ENCODE data around the gene CSNK2B. TPM values are rescaled to one million over a fixed set of nuclear protein-coding genes. Genes with fewer than 3 reads are reported as not detected.

The CSNK2B gene
- total and polyA plus RNA-seq, 9 of the 15 experiments (the other 6 are each of a cell fraction or from before 2014, with no cell fraction given): 120 to 1,126 (median 529) TPM

DNA sequence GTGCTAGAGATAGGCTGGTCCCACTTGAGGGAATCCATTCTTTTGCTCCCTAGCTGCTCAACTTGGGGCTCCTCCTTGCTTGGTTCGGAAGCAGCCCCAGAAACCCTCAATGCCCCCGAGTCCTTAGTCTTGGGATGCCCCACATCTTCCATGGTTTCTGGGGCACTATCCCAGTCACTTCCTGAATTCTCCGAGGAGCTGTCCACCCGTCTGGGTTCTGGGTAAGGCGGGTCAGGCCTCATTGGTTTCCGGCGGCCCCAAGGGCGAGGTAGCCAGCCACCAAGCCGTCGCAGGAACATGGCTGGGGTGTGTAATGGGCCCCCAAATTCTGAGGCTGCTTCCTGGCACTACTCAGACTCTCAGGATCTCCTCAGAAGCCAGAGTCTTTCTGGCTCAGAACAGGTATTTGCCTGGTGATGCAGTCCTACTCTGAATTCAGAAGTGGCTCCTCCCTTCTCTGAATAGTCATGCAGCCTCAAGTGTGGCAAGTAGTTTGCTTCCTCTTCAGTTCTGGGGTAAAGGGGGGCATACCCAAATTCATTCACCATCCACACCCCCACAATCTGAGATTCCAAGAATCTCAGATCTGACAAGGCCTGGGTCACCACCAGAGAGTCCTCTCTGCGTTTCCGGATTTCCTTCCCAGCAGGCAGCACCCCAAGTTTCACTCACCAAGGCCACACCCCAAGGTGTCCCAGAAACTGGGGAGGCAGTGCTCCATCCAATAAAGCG is 6.1 kb upstream of the CSNK2B start (continued):
- TF ChIP-seq U2AF1 (optimal IDR thresholded peaks at IDR 0.05; ENCODE audit: low read depth, low read length) (no peak), EWSR1 (IDR thresholded peaks at IDR 0.05; ENCODE audit: borderline replicate concordance, low read depth, partially characterized antibody) (no peak), ARHGAP35 (IDR thresholded peaks at IDR 0.05; ENCODE audit: partially characterized antibody) (no peak), NR2C1 (IDR thresholded peaks at IDR 0.05) (no peak), NR2C1 (tag; IDR thresholded peaks at IDR 0.05) (no peak), BMI1 (IDR thresholded peaks at IDR 0.05; ENCODE audit: low read length) (no peak), USF2 (CRISPR knock-in tag; IDR thresholded peaks at IDR 0.05) (no peak), ATF4 (CRISPR knock-in tag; IDR thresholded peaks at IDR 0.05) (no peak), ZNF77 (CRISPR knock-in tag; IDR thresholded peaks at IDR 0.05) (no peak), KLF6 (CRISPR knock-in tag; IDR thresholded peaks at IDR 0.05; ENCODE audit: borderline replicate concordance) (peak; percentile 69; the same call in 1 of the 2 replicates), PHB (CRISPR knock-in tag; IDR thresholded peaks at IDR 0.05) (no peak), ZNF76 (CRISPR knock-in tag; IDR thresholded peaks at IDR 0.05; ENCODE audit: borderline replicate concordance) (no peak), MTF1 (CRISPR knock-in tag; IDR thresholded peaks at IDR 0.05; ENCODE audit: borderline replicate concordance) (0 out of 2 replicates have a peak, but pooled peaks have one; percentile 76), MAX (CRISPR knock-in tag; IDR thresholded peaks at IDR 0.05) (no peak; the same call in 1 of the 2 replicates), NFRKB (IDR thresholded peaks at IDR 0.05; ENCODE audit: low read depth) (no peak; the same call in 1 of the 2 replicates), FOXK2 (conservative IDR thresholded peaks at IDR 0.05 in 1 of 2, IDR thresholded peaks at IDR 0.05 in 1 of 2; ENCODE audit: low read depth in 2 of 2) (no peak)
- TF ChIP-seq, protein P1, sequence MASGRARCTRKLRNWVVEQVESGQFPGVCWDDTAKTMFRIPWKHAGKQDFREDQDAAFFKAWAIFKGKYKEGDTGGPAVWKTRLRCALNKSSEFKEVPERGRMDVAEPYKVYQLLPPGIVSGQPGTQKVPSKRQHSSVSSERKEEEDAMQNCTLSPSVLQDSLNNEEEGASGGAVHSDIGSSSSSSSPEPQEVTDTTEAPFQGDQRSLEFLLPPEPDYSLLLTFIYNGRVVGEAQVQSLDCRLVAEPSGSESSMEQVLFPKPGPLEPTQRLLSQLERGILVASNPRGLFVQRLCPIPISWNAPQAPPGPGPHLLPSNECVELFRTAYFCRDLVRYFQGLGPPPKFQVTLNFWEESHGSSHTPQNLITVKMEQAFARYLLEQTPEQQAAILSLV (tag; IDR thresholded peaks at IDR 0.05): no peak
- TF ChIP-seq, protein P2, sequence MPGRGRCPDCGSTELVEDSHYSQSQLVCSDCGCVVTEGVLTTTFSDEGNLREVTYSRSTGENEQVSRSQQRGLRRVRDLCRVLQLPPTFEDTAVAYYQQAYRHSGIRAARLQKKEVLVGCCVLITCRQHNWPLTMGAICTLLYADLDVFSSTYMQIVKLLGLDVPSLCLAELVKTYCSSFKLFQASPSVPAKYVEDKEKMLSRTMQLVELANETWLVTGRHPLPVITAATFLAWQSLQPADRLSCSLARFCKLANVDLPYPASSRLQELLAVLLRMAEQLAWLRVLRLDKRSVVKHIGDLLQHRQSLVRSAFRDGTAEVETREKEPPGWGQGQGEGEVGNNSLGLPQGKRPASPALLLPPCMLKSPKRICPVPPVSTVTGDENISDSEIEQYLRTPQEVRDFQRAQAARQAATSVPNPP (IDR thresholded peaks at IDR 0.05; ENCODE audit: borderline replicate concordance, insufficient read depth, insufficient read length): no peak
- TF ChIP-seq, protein P3, sequence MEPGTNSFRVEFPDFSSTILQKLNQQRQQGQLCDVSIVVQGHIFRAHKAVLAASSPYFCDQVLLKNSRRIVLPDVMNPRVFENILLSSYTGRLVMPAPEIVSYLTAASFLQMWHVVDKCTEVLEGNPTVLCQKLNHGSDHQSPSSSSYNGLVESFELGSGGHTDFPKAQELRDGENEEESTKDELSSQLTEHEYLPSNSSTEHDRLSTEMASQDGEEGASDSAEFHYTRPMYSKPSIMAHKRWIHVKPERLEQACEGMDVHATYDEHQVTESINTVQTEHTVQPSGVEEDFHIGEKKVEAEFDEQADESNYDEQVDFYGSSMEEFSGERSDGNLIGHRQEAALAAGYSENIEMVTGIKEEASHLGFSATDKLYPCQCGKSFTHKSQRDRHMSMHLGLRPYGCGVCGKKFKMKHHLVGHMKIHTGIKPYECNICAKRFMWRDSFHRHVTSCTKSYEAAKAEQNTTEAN (CRISPR knock-in tag; IDR thresholded peaks at IDR 0.05): no peak
- TF ChIP-seq, protein P4, sequence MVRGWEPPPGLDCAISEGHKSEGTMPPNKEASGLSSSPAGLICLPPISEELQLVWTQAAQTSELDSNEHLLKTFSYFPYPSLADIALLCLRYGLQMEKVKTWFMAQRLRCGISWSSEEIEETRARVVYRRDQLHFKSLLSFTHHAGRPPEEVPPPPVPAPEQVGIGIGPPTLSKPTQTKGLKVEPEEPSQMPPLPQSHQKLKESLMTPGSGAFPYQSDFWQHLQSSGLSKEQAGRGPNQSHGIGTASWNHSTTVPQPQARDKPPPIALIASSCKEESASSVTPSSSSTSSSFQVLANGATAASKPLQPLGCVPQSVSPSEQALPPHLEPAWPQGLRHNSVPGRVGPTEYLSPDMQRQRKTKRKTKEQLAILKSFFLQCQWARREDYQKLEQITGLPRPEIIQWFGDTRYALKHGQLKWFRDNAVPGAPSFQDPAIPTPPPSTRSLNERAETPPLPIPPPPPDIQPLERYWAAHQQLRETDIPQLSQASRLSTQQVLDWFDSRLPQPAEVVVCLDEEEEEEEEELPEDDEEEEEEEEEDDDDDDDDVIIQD (CRISPR knock-in tag; IDR thresholded peaks at IDR 0.05): 0 out of 2 replicates have a peak, but pooled peaks have one; percentile 74
